Measurements from ENCODE around the gene PTPRM. TPM values are rescaled to one million over a fixed set of nuclear protein-coding genes. Genes with fewer than 3 reads are reported as not detected.

The PTPRM gene
- total and polyA plus RNA-seq, 2 experiments from 2014 or later: 1.6 to 5.3 TPM

DNA sequence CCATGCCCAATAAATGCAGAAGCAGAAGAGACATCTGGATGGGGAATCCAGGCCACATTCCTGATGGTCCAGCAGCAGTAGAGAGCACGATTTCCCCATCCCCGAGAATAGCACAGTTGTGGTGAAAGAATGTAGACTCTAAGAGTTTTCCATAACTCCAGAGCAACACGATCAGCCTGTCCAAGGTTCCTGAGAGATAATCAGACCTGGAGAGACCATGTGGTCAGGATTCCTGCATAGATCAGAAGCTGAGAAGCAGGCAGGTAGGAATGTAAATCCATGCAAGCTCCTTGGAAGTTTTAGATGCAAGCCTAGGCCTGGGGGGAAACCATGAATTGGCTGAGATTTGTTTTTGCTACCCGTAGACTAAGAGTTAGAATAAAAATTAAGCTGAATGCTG, 34.2 kb upstream of the PTPRM start (continued):
- TF ChIP-seq, protein P1, sequence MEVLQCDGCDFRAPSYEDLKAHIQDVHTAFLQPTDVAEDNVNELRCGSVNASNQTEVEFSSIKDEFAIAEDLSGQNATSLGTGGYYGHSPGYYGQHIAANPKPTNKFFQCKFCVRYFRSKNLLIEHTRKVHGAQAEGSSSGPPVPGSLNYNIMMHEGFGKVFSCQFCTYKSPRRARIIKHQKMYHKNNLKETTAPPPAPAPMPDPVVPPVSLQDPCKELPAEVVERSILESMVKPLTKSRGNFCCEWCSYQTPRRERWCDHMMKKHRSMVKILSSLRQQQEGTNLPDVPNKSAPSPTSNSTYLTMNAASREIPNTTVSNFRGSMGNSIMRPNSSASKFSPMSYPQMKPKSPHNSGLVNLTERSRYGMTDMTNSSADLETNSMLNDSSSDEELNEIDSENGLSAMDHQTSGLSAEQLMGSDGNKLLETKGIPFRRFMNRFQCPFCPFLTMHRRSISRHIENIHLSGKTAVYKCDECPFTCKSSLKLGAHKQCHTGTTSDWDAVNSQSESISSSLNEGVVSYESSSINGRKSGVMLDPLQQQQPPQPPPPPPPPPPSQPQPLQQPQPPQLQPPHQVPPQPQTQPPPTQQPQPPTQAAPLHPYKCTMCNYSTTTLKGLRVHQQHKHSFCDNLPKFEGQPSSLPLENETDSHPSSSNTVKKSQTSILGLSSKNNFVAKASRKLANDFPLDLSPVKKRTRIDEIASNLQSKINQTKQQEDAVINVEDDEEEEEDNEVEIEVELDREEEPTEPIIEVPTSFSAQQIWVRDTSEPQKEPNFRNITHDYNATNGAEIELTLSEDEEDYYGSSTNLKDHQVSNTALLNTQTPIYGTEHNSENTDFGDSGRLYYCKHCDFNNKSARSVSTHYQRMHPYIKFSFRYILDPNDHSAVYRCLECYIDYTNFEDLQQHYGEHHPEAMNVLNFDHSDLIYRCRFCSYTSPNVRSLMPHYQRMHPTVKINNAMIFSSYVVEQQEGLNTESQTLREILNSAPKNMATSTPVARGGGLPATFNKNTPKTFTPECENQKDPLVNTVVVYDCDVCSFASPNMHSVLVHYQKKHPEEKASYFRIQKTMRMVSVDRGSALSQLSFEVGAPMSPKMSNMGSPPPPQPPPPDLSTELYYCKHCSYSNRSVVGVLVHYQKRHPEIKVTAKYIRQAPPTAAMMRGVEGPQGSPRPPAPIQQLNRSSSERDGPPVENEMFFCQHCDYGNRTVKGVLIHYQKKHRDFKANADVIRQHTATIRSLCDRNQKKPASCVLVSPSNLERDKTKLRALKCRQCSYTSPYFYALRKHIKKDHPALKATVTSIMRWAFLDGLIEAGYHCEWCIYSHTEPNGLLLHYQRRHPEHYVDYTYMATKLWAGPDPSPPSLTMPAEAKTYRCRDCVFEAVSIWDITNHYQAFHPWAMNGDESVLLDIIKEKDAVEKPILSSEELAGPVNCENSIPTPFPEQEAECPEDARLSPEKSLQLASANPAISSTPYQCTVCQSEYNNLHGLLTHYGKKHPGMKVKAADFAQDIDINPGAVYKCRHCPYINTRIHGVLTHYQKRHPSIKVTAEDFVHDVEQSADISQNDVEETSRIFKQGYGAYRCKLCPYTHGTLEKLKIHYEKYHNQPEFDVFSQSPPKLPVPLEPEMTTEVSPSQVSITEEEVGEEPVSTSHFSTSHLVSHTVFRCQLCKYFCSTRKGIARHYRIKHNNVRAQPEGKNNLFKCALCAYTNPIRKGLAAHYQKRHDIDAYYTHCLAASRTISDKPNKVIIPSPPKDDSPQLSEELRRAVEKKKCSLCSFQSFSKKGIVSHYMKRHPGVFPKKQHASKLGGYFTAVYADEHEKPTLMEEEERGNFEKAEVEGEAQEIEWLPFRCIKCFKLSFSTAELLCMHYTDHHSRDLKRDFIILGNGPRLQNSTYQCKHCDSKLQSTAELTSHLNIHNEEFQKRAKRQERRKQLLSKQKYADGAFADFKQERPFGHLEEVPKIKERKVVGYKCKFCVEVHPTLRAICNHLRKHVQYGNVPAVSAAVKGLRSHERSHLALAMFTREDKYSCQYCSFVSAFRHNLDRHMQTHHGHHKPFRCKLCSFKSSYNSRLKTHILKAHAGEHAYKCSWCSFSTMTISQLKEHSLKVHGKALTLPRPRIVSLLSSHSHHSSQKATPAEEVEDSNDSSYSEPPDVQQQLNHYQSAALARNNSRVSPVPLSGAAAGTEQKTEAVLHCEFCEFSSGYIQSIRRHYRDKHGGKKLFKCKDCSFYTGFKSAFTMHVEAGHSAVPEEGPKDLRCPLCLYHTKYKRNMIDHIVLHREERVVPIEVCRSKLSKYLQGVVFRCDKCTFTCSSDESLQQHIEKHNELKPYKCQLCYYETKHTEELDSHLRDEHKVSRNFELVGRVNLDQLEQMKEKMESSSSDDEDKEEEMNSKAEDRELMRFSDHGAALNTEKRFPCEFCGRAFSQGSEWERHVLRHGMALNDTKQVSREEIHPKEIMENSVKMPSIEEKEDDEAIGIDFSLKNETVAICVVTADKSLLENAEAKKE (CRISPR knock-in tag; IDR thresholded peaks at IDR 0.05): no peak
- TF ChIP-seq, protein P2, sequence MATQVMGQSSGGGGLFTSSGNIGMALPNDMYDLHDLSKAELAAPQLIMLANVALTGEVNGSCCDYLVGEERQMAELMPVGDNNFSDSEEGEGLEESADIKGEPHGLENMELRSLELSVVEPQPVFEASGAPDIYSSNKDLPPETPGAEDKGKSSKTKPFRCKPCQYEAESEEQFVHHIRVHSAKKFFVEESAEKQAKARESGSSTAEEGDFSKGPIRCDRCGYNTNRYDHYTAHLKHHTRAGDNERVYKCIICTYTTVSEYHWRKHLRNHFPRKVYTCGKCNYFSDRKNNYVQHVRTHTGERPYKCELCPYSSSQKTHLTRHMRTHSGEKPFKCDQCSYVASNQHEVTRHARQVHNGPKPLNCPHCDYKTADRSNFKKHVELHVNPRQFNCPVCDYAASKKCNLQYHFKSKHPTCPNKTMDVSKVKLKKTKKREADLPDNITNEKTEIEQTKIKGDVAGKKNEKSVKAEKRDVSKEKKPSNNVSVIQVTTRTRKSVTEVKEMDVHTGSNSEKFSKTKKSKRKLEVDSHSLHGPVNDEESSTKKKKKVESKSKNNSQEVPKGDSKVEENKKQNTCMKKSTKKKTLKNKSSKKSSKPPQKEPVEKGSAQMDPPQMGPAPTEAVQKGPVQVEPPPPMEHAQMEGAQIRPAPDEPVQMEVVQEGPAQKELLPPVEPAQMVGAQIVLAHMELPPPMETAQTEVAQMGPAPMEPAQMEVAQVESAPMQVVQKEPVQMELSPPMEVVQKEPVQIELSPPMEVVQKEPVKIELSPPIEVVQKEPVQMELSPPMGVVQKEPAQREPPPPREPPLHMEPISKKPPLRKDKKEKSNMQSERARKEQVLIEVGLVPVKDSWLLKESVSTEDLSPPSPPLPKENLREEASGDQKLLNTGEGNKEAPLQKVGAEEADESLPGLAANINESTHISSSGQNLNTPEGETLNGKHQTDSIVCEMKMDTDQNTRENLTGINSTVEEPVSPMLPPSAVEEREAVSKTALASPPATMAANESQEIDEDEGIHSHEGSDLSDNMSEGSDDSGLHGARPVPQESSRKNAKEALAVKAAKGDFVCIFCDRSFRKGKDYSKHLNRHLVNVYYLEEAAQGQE (IDR thresholded peaks at IDR 0.05; ENCODE audit: unreplicated experiment): no peak

GRCh38 chr18:7535436-7536205, 31.5 kb upstream of the PTPRM start:
- no peak overlapping the region for H3K4me3 Mint-ChIP-seq
- no peak for ATAC-seq
- Histone ChIP-seq H3K79me2 (replicated peaks; ENCODE audit: insufficient read depth) (no peaks in the 10 kb centered on the region), H3K36me3 (ENCODE audit: insufficient read depth) (no peaks in the 10 kb centered on the region), H3K4me1 (ENCODE audit: insufficient read depth) (no peaks in the 10 kb centered on the region), H3K27ac (ENCODE audit: low read depth) (no peak overlapping the region), H3F3A (replicated peaks; ENCODE audit: low read depth) (no peaks in the 10 kb centered on the region), H4K20me1 (replicated peaks; ENCODE audit: insufficient read depth) (no peaks in the 10 kb centered on the region), H3K4me2 (no peak overlapping the region), H3K9me2 (ENCODE audit: insufficient read depth) (no peaks in the 10 kb centered on the region), H3K4me3 (no peak overlapping the region), H3K27me3 (ENCODE audit: insufficient read depth) (no peaks in the 10 kb centered on the region), H2AFZ (no peak overlapping the region)
- peaks cover 8% of the 10 kb centered on the region for H3K4me1 Mint-ChIP-seq
- H3K27ac Mint-ChIP-seq: no peak overlapping the region
- H3K9me3 Mint-ChIP-seq: no peaks in the 10 kb centered on the region; the same call in 2 of the 3 replicates
- no peaks in the 10 kb centered on the region for H3K36me3 Mint-ChIP-seq (ENCODE audit: low read depth)
- no peak for DNase-seq (ENCODE audit: low spot score)
- peaks cover 2% of the 10 kb centered on the region for H3K27me3 Mint-ChIP-seq (ENCODE audit: insufficient read depth, low read depth, poor library complexity)
- TF ChIP-seq EZH2phosphoT487 (IDR thresholded peaks at IDR 0.05; ENCODE audit: unreplicated experiment): no peak
- no peak for TF ChIP-seq JUNB (IDR thresholded peaks at IDR 0.05; ENCODE audit: unreplicated experiment)
- TF ChIP-seq POLR2AphosphoS5 (IDR thresholded peaks at IDR 0.05; ENCODE audit: low read depth): no peak
- TF ChIP-seq, protein P2 (IDR thresholded peaks at IDR 0.05; ENCODE audit: unreplicated experiment): no peak
- no peak for TF ChIP-seq ZNF114 (CRISPR knock-in tag; IDR thresholded peaks at IDR 0.05)
- no peak for TF ChIP-seq STAT1 (IDR thresholded peaks at IDR 0.05; ENCODE audit: unreplicated experiment)
- TF ChIP-seq ETS1 (IDR thresholded peaks at IDR 0.05): no peak
- no peak for TF ChIP-seq EZH2 (IDR thresholded peaks at IDR 0.05; ENCODE audit: low read depth, unreplicated experiment)
- TF ChIP-seq NANOG (IDR thresholded peaks at IDR 0.05; ENCODE audit: borderline replicate concordance): no peak
